ENCODE data around the gene BLM.
"Not testable (repeated sequence)": the region's sequence is repeated elsewhere in the genome, so short reads cannot be mapped to it uniquely, and the experiment has no call there.

BLM gene

GRCh38 chr15:90716976-90717821, at the start of gene BLM:
BLM (plus strand) TSS chr15:90717346; CDS start chr15:90747393, 30,047 bp downstream.
- DNase-seq (ENCODE audit: low read depth in 3 of 3, low spot score in 1 of 3), result peak; percentile 82 to 89 (median 85)

DNA sequence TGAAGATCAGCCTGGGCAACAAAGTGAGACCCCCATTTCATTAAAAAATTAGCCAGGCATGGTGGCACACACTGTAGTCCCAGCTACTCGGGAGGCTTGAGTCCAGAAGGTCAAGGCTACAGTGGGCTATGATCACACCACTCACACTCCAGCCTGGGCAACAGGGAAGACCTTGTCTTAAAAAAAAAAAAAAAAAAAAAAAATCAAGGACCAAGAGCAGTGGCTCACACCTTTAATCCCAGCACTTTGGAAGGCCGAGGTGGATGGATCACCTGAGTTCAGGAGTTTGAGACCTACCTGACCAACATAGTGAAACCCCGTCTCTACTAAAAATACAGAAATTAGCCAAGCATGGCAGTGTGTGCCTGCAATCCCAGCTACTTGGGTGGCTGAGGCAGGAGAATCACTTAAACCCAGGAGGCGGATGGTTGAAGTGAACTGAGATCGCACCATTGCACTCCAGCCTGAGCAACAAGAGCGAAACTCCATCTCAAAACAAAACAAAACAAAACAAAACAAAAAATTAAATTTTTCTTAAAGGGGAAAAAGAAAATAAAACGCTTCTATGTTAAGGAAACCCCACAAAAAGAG, 49.3 kb upstream of the BLM start:
- DNase-seq (ENCODE audit: low read depth in 3 of 3, low spot score in 1 of 3), result not testable (repeated sequence)

DNA sequence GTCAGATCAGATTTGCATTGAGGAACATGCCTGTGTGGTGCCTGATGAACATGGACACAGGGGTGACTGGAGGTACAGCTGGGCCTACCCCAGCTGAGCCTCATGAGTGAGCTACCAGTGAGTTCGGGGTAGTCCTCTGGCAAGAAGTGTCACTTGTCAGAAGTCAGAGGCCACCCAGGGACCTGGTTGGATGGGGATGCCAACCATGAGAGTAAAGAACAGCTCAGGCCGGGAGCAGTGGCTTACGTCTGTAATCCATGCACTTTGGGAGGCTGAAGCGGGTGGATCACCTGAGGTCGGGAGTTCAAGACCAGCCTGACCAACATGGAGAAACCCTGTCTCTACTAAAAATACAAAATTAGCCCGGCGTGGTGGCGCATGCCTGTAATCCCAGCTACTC, 46.5 kb upstream of the BLM start:
- DNase-seq (ENCODE audit: low read depth in 3 of 3, low spot score in 1 of 3), result not testable (repeated sequence)

- no peak for DNase-seq (ENCODE audit: low read depth in 3 of 3, low spot score in 1 of 3)
Measured at GRCh38 chr15:90671216-90671615, 45.9 kb upstream of the BLM start.

DNA sequence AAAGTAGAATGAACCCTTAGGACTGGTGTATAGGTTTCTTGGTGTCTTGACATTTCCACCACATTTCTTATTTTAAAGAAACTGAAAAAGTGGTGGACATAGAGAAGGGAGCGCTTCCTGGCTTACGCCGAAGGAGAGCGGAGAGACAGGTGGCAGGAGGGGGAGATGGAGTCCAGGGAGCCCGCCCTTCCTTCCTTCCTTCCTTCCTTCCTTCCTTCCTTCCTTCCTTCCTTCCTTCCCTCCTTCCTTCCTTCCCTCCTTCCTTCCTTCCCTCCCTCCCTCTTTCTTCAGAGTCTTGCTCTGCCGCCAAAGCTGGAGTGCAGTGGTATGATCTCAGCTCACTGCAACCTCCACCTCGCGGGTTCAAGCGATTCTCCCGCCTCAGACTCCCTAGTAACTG, 43.8 kb upstream of the BLM start:
- not testable (repeated sequence) for DNase-seq (ENCODE audit: low read depth in 3 of 3, low spot score in 1 of 3)

DNA sequence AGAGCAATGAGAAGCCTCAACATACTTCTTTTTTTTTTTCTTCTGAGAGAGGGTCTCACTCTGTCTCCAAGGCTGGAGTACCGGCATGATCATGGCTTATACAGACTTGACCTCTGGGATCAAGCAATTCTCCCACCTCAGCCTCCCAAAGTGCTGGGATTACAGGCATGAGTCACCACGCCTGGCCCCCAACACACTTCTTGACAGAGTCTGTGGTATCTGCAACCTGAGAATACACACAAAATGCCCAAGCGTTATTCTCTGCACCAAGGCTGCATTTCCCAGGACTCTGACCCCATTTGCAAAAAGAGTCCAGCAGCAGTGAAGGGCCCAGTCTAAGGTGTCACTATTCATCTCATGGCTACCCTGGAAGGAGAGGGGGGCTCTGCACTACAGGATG, 42.7 kb upstream of the BLM start:
- DNase-seq (ENCODE audit: low read depth in 3 of 3, low spot score in 1 of 3), result no peak

- no peak for DNase-seq (ENCODE audit: low read depth in 3 of 3, low spot score in 1 of 3)
Measured at GRCh38 chr15:90675464-90675863, 41.7 kb upstream of the BLM start.

- no peak for DNase-seq (ENCODE audit: low read depth in 3 of 3, low spot score in 1 of 3)
Measured at GRCh38 chr15:90677807-90678790, 39.0 kb upstream of the BLM start.

DNA sequence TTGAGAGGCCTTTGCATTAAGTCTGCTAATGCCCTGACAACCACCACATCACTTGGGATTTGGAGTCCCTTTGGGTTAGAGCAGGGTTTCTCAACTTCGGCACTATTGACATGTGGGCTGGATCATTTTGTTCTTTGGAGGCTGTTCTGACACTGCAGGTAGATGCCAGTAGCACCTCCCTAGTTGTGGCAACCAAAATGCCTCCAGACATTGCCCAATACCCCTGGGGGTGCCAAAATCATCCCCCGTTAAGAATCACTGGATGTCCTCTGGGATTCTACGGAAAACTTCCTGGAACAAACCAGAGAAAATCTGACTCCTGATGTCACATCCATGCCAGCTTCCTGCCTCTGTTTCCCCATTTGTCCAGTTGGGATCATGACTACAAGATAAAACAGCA, 37.2 kb upstream of the BLM start:
- DNase-seq (ENCODE audit: low read depth in 3 of 3, low spot score in 1 of 3), result no peak

- no peak for DNase-seq (ENCODE audit: low read depth in 3 of 3, low spot score in 1 of 3)
Measured at GRCh38 chr15:90680371-90680935, 36.7 kb upstream of the BLM start.

- no peak for DNase-seq (ENCODE audit: low read depth in 3 of 3, low spot score in 1 of 3)
Measured at GRCh38 chr15:90681056-90681455, 36.1 kb upstream of the BLM start.

DNA sequence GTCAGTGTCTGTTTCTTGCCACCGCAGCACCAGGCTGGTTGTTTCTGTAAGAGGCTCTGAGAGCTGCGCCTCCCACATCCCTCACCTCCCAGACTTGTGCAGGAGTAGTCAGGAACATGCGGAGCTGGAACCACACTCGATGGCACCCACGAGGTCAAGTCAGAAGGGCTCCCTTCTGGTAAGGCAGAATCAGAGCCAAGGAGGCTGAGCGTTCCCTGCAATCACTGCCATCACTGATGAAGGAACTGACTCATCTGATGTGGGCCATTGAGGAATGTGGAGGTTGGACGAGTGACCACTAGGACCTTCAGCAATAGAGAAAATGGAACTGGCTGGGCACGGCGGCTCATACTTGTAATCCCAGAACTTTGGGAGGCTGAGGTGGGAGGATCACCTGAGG, 35.7 kb upstream of the BLM start:
- DNase-seq (ENCODE audit: low read depth in 3 of 3, low spot score in 1 of 3), result no peak

DNA sequence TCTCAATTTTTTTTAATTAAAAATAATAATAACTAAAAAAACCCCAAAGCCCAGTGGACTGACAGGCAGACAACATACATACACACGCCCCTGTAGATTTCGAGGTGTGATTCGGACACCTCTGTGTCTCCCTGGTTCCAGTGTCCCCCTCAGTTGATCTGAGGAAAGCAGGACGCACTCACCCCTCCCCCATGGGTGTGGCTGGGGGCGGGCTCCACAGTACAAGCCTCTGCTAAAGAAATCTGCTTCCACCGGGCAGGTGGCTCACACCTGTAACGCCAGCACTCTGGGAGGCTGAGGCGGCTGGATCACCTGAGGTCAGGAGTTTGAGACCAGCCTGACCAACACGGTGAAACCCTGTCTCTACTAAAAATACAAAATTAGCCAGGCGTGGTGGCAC, 33.8 kb upstream of the BLM start:
- no peak for DNase-seq (ENCODE audit: low read depth in 3 of 3, low spot score in 1 of 3)

DNA sequence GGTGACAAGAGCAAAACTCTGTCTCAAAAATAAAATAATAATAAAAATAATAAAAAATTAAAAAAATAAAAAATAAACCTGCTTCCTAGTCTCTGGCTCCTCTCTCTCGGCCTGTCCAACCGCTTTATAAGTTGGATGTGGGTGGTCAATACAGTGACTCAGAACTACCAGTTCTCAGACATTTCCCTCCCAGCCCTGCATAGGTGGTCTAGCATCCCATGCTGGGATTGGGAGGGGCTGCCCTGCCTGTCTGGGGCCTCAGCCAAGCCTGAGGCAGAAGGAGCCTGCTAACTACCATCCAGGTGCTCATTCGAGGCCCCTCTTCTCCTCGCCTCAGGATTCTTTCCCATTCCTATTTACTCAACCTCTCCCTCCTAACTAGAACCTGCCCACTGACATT, 33.3 kb upstream of the BLM start:
- no peak for DNase-seq (ENCODE audit: low read depth in 3 of 3, low spot score in 1 of 3)

- no peak for DNase-seq (ENCODE audit: low read depth in 3 of 3, low spot score in 1 of 3)
Measured at GRCh38 chr15:90684281-90684680, 32.9 kb upstream of the BLM start.

GRCh38 chr15:90685591-90686434, 31.3 kb upstream of the BLM start:
- DNase-seq (ENCODE audit: low read depth in 3 of 3, low spot score in 1 of 3), result no peak

DNA sequence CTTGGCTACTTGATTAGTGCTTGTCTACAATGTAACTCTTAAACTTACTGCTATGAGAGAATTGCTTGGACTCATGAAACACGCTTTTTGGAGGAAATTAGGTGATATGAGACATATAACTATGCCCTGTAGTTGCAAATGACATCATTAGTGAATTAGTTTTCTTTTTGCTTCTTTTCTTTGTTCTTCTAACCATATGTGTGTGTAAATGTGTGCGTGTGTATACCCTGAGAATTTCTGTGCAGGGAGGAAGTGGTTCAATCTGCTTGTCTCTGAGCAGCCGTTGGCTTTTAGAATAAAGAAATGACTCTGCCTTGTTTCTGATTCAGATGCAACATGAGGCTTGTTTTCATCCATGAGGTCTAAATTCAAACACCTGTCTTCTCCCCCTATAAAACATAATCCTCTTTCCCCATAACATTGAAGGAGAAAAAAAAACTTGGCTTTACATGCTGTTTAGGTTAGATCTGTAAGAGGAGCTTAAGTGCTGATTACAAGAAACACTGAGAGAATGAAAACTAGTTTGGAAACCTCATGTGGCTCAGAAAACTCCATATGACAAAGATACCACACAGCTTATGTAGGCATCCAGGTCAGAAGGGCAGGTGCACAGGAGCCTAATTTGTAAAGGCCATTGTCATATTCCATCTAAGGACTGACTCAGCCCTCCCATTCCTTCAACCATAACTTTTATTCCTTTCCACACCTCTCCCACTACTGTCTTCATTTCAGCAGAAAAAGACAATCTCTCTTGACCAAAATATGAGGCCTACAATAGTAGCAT, 30.5 kb upstream of the BLM start:
- DNase-seq (ENCODE audit: low read depth in 3 of 3, low spot score in 1 of 3), result no peak

DNA sequence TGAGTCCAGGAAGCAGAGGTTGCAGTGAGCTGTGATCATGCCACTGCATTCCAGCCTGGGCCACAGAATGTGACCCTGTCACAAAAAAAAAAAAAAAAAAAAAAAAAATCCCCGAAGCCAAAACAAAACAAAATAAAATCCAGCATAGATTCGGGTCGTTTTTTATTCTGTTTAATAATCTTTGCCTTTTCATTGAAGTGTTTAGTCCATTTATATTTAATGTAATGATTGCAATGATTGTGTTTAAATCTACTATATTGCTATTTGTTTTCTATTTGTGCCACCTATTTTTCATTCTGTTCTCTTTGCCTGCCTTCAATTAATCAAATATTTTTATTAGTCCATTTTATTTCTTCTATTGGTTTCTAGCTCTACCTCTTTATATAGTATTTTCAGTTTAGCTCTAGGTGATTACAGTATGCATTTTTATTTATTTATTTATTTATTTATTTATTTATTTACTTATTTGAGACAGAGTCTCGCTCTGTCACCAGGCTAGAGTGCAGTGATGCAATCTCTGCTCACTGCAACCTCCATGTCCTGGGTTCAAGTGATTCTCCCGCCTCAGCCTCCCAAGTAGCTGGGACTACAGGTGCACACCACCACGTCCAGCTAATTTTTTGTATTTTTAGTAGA, 27.7 kb upstream of the BLM start:
- DNase-seq (ENCODE audit: low read depth in 3 of 3, low spot score in 1 of 3), result not testable (repeated sequence)

- no peak for DNase-seq (ENCODE audit: low read depth in 3 of 3, low spot score in 1 of 3)
Measured at GRCh38 chr15:90690585-90690984, 26.6 kb upstream of the BLM start.

Data from stimulated activated CD4-positive, alpha-beta T cell treated with anti-CD3 and anti-CD28 coated beads, TNF-alpha, amount 100 ng/mL, for 1 hour (primary cell).